OCI-LY3 (cell line): ENCODE data around the gene ZNF79.

ENCODE experiments used
- EZH2phosphoT487 ChIP-seq: fragments of 200-600 bp; shearing (Covaris generic); IDR thresholded peaks from 2 replicates; pipeline ENCODE4 v1.6.1; 2018; ENCODE audit warnings: antibody characterized with exemption, mixed run types, low read depth
- TF ChIP-seq, protein P1 (sequence below): fragments of 200-600, 300-600 bp; sonication (generic); IDR thresholded peaks from 2 replicates; pipeline ENCODE4 v1.5.1; 2014; ENCODE audit warnings: antibody characterized with exemption, low read length, low read depth

DNA sequence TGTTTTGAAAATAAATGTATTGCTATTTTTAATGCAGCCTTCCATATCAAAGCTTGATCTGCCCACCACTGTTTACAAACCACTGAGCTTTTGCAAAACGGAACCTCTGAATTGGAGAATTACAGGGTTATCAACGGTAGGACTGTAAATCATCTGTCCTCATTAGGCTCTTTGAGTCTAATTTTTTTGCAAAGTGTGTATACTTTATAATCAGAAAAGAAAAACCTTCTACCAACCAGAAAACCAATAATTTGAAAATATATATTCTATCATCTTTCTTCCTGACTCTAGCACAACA lies 34.0 kb upstream of the ZNF79 start:
- TF ChIP-seq, protein P1, sequence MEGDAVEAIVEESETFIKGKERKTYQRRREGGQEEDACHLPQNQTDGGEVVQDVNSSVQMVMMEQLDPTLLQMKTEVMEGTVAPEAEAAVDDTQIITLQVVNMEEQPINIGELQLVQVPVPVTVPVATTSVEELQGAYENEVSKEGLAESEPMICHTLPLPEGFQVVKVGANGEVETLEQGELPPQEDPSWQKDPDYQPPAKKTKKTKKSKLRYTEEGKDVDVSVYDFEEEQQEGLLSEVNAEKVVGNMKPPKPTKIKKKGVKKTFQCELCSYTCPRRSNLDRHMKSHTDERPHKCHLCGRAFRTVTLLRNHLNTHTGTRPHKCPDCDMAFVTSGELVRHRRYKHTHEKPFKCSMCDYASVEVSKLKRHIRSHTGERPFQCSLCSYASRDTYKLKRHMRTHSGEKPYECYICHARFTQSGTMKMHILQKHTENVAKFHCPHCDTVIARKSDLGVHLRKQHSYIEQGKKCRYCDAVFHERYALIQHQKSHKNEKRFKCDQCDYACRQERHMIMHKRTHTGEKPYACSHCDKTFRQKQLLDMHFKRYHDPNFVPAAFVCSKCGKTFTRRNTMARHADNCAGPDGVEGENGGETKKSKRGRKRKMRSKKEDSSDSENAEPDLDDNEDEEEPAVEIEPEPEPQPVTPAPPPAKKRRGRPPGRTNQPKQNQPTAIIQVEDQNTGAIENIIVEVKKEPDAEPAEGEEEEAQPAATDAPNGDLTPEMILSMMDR: no peak
- TF ChIP-seq EZH2phosphoT487: no peak
